Measurements from ENCODE around the gene RTN4IP1.

RTN4IP1 gene, protein sequence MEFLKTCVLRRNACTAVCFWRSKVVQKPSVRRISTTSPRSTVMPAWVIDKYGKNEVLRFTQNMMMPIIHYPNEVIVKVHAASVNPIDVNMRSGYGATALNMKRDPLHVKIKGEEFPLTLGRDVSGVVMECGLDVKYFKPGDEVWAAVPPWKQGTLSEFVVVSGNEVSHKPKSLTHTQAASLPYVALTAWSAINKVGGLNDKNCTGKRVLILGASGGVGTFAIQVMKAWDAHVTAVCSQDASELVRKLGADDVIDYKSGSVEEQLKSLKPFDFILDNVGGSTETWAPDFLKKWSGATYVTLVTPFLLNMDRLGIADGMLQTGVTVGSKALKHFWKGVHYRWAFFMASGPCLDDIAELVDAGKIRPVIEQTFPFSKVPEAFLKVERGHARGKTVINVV

DNA sequence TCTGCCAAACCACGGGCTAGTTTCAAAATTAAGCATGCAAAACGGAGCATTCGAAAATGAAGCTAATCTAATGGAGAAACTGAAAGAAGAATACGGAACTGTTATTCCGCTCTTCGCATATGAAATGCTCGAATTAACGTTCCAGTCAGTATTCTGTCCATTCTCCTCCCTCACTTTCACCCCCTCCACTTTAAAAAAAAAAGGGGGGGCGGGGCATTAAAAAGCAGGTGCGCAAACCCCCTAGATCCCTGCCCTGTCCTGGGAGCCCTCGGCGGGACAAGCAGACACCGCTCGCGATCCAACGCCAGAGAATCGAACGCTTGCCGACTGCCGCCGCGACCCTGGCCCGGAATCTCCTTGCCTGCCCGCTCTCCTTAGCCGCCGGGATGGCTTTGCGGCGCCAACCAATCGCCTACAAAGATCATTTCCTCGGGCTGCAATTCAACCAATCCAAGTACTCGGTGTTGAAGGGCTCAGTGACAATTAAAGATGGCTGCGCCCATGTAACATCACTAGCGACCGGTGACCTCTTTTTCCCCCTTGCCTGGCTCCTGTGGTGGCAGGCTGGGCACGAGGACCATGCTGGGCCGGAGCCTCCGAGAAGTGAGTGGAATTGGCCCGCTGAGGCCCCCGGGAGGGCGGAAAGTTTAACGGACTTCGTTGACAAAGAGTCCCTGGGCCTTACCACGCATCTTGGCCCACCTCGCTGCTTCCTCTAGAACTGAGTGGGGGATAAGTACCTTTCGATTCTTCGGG, at the start of gene RTN4IP1, which contains the start of gene QRSL1:
RTN4IP1 (minus strand) TSS at position 396 of the 756 bp plus-strand sequence. CDS start 477 bp downstream, outside the sequence.
QRSL1 (plus strand) TSS at position 476 of the 756 bp plus-strand sequence; CDS start at position 580, 104 bp downstream.
- in situ Hi-C loops (cut with HindIII; ENCODE audit: low pct_ligation_motif_present, low pct_unique_long_range_greater_than_20kb, low sequenced_read_pairs) = no loop called here
- DNase-seq = peak; percentile 90

DNA sequence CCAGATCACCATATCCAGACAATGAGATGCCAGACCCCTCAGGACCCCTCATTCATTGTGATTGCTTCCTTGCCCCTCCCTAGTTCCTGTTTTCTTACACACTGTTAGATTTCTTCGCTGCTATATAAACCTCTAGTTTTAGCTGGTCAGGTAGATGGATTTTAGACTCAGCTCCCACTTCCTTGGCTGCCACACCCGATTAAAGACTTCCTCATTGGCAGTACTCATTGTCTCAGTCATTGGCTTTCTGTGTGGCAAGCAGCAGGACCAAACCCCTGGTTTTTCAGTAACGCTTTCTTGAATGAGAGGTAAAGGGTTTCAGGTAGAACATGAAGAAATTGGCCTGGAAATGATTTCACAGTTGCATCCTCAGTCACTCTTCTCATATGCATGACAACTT, 48.0 kb upstream of the RTN4IP1 start:
- no peak for DNase-seq
- in situ Hi-C loops (cut with HindIII; ENCODE audit: low pct_ligation_motif_present, low pct_unique_long_range_greater_than_20kb, low sequenced_read_pairs) = no loop called here

DNA sequence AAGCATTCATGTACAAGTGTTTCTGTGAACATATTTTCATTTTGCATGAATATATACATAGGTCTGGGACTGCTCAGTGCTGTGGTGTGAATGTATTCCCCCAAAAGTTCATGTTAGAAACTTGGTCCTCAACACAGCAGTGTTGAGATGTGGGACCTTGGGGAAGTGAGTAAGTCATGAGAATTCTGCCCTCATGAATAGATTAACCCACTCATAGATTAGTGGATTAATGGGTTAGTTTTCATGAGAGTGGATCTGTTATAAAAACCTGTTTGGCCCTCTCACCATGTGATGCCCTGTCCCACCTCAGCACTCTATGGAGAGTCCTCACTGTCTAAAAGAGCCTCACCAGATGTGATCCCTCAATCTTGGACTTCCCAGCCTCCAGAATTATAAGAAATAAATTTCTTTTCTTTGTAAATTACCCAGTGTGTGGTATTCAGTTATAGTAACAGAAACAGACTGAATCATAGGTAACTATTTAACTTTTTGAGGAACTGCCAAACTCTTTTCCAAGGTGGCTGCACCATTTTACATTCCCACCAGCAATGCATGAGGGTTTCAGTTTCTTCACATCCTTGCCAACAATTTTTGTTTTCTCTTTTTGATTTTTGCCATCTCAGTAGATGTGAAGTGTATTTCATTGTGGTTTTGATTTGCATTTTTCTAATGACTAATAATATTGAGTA, 45.4 kb upstream of the RTN4IP1 start:
- peak; percentile 63 for DNase-seq
- in situ Hi-C loops (cut with HindIII; ENCODE audit: low pct_ligation_motif_present, low pct_unique_long_range_greater_than_20kb, low sequenced_read_pairs) = no loop called here

DNA sequence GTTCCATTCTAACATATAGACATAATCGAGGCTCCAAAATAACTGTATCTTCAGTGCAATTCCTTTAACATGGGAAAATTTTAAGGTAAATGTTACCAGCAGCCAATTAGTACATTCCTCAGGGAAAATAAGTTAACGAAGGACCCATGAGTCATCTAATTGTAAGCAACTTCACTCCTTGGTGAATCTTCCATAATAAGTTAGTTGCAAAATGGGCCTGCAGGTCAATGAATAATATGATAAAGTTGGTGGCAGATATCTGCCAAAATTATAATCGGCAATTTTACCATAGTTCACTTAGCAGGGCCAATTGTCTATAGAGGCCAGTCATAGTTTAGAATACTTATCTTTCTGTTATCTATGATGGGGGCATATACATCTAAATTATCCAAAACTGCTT, 42.4 kb upstream of the RTN4IP1 start:
- in situ Hi-C loops (cut with HindIII; ENCODE audit: low pct_ligation_motif_present, low pct_unique_long_range_greater_than_20kb, low sequenced_read_pairs) = no loop called here

DNA sequence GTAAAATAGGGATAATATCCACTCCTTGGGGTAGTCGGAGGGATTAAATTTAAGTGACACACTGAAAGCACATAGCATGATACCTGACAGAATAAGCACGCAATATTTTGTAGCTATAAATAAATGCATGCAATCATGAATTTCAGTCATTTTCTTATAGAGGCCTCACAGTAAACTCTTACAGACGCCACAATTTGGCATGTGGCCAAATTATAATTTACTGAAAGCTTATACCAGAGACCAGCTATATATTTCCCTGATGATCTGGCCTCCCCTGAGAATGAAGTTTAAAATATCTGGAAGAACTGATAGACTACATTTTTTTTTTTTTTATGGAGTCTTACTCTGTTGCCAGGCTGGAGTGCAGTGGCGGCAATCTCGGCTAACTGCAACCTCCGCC, 40.9 kb upstream of the RTN4IP1 start:
- no peak for DNase-seq
- in situ Hi-C loops (cut with HindIII; ENCODE audit: low pct_ligation_motif_present, low pct_unique_long_range_greater_than_20kb, low sequenced_read_pairs) = no loop called here

More for the DNA sequence above, 42.4 kb upstream of the RTN4IP1 start:
- no peak for DNase-seq

DNA sequence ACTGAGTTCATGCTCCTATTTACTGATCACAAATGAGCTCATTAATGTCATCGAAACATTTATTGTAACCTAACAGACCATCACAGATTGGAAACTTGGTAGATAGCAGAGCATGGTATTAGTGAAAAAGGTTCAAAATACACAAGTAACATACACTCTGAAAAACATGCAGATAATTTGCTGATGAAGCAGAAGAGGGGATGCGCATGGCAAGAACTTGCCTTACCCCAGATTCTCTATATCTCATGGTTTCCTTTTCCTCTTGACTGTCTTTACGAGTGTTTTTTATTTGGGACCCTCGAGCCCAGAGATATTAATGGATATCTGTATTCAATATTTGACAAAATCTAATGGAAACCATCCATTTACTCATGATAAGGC, 37.7 kb upstream of the RTN4IP1 start:
- in situ Hi-C loops (cut with HindIII; ENCODE audit: low pct_ligation_motif_present, low pct_unique_long_range_greater_than_20kb, low sequenced_read_pairs) = no loop called here
- no peak for DNase-seq

DNA sequence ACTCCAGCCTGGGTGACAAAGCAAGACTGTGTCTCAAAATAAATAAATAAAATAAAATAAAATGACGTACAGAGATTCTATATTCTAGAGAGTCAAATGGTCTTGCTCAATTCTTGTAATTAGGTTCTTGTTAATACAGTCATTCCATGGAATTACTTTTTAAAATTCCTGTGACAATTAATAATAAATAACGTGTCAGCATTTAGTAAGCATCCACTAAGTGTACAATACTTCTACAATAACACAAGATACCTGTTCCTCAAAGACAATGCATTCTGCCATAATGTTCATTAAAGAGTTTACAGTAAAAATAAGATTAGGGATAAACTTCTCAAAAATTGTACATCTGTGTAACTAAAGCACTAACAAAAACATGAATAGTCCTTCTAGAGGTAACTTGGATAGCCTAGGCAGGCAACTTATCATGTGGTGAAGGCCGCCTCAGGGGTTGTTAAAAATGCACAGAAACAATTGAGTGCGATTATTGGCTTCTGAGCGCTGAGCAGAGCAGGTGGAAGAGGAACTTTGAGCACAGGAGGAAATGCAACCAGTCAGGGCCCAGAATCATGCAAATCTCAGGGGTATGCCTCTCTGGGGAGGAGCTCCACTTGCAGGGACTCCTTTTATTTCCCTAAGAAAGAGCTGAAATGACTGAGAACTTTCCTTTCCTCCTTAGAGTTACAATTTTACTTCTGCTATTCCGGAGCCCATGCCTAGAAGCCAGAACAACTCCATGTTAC, 37.2 kb upstream of the RTN4IP1 start:
- no peak for DNase-seq
- in situ Hi-C loops (cut with HindIII; ENCODE audit: low pct_ligation_motif_present, low pct_unique_long_range_greater_than_20kb, low sequenced_read_pairs) = no loop called here

DNA sequence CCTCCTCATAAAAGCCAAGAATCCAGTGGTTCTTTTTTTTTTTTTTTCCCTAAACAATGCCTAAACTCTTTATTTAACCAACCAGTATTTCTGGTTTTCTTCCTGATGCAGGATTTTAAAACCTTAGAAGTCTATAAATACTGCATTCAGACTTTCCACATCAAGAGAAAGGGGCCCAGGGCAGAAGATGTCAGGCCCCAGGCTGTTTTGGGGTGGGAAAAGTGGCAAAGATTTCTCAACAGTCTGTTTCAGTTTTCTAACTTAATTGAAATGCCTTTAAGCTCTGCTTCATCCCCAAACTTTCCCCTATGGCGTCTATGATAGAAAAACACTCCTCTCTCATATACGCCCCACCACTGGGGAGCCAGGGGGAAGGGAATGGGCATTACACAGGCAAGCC, 33.2 kb upstream of the RTN4IP1 start:
- DNase-seq = no peak
- in situ Hi-C loops (cut with HindIII; ENCODE audit: low pct_ligation_motif_present, low pct_unique_long_range_greater_than_20kb, low sequenced_read_pairs) = no loop called here

DNA sequence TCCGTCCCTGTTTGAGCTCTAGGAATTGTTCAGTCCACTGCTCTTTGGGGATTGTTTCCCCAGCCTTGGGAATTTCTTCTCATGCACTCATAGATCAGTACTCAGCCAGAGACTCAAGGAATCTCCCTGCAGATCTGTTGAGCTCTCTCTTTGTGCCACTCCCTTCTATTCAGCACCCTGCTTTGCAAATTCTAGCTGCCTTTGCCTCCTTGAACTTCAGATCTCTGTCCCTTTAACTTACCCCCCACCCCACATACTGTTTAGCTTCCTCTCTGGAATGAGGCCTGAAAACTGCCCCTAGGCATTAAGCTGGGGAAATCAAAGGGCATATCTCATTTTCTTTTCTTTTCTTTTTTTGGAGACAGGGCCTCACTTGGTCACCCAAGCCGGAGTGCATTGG, 30.6 kb upstream of the RTN4IP1 start:
- in situ Hi-C loops (cut with HindIII; ENCODE audit: low pct_ligation_motif_present, low pct_unique_long_range_greater_than_20kb, low sequenced_read_pairs) = no loop called here
- no peak for DNase-seq

DNA sequence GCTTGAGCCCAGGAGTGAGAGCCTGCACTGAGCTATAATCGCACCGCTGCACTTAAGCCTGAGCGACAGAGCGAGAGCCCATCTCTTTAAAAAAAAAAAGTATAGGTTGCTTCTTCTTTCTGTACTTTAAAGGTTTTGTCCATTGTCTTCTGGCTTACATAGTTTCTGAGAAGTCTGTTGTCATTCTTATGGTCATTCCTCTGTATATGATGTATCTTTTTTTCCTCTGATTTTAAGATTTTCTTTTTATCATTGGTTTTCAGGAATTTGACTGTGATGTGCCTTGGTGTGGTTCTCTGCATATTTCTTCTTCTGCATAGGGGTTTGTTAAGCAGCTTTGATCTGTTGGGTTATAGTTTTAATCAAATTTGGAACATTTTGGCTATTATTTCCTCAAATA, 29.2 kb upstream of the RTN4IP1 start:
- peak; percentile 29 for DNase-seq
- in situ Hi-C loops (cut with HindIII; ENCODE audit: low pct_ligation_motif_present, low pct_unique_long_range_greater_than_20kb, low sequenced_read_pairs) = no loop called here

DNA sequence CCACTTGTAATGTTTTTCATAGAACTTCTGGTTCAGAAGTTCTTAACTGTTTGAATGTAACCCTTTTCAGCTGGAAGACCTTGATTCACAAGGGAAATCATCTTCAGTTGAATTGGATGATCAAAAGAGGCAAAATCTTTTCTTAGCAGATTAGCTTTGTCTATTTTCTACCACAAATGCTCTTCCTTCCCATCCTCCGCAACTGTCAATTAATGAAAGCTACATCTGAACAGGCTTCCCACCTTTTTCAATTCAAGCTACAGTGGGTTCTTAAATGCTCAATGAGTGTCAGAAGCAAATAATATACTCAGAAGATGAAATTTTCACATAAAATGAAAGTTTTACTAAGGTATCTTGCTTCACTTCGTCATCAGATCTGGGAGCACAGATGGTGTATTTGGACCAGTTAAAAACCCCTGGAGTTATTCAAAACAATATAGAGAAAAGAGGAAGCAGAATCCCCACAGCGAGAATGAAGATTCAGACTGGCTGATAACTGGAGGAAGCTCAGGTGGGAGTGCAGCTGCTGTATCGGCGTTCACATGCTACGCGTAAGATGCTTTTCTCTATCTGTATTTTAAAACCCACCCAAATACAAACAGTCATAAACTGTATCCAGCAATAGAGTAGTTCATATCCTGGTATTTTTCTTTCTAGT, 19.5 kb upstream of the RTN4IP1 start:
- in situ Hi-C loops (cut with HindIII; ENCODE audit: low pct_ligation_motif_present, low pct_unique_long_range_greater_than_20kb, low sequenced_read_pairs) = no loop called here

DNA sequence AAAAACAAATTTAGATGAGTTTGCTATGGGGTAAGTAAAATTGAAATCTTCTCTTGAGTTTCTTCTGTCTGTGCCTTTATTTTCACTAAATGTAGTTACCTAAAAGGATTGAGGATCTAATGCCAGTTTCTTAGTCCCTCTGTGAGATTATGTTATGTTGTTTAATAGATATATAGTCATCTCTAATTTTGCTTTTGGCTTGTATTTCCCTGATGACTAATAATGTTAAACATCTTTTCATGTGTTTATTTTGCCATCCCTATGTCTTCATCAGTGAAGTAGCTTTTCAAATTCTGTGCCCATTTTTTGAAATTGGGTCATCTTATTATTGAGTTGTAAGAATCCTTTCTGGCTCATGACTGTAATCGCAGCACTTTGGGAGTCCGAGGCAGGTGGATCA, 13.8 kb upstream of the RTN4IP1 start:
- in situ Hi-C loops (cut with HindIII; ENCODE audit: low pct_ligation_motif_present, low pct_unique_long_range_greater_than_20kb, low sequenced_read_pairs) = no loop called here
- DNase-seq = no peak

More for the DNA sequence above, 19.5 kb upstream of the RTN4IP1 start:
- no peak for DNase-seq

DNA sequence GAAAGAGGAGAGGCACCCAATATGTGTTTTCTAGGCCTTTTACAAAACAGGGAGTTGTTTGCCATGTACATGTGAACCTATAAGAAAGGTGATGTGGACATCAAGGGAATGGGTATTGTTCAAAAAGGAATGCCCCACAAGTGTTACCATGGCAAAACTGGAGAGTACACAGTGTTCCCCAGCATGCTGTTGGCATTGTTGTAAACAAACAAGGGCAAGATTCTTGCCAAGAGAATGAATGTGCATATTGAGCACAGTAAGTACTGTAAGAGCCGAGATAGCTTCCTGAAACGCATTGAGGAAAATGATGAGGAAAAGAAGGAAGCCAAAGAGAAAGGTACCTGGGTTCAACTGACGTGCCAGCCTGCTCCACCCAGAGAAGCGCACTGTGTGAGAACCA, 13.2 kb upstream of the RTN4IP1 start:
- in situ Hi-C loops (cut with HindIII; ENCODE audit: low pct_ligation_motif_present, low pct_unique_long_range_greater_than_20kb, low sequenced_read_pairs) = no loop called here
- no peak for DNase-seq

DNA sequence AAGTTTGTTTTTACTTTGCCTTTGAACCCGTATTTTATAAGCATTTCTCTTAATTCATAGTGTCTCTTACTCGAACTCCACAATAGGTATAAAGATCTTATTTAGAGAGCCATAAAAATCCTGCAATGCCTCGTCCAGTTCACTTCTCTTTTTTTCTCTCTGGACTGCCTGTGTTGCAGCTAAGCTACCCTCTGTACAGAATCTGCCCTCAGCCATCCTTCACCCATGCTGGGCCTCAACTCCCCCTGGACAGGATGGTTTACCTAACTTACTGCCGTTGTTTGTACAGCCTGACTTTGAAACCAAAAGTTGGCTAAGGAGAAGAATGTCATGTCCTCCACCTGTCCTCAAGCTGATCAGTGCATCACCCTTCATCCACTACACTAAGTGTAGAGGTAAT, 10.5 kb upstream of the RTN4IP1 start:
- DNase-seq = no peak
- in situ Hi-C loops (cut with HindIII; ENCODE audit: low pct_ligation_motif_present, low pct_unique_long_range_greater_than_20kb, low sequenced_read_pairs) = no loop called here

DNA sequence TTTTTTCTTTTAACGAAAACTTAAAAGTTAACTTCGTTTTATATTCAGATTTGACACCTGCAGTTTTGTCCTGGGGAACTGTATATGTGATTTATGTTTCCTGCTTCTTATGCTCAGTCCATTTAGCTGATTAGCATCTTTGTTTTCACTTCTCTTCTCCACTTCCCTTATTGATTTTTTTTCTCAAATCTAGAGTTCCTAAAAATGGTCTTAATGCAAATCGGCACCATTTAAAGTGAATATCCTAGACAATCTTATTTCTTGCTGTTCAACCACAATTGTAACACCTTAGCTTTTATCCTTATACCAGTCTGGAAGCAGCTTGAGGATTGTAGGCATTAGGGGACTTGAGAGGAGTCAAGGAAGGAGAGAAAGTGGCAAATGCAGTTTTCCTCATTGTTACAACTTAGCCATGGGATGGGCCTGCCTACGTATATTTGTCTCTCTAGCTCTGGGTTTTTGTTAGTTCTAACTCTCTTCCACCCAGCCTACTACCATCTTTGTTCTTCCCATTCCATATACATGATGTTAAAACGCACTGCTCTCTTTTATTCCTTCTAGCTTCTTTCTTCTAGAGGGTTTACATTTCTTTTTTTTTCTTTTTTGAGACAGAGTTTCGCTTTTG, 8.5 kb upstream of the RTN4IP1 start:
- in situ Hi-C loops (cut with HindIII; ENCODE audit: low pct_ligation_motif_present, low pct_unique_long_range_greater_than_20kb, low sequenced_read_pairs) = no loop called here
- DNase-seq = no peak

DNA sequence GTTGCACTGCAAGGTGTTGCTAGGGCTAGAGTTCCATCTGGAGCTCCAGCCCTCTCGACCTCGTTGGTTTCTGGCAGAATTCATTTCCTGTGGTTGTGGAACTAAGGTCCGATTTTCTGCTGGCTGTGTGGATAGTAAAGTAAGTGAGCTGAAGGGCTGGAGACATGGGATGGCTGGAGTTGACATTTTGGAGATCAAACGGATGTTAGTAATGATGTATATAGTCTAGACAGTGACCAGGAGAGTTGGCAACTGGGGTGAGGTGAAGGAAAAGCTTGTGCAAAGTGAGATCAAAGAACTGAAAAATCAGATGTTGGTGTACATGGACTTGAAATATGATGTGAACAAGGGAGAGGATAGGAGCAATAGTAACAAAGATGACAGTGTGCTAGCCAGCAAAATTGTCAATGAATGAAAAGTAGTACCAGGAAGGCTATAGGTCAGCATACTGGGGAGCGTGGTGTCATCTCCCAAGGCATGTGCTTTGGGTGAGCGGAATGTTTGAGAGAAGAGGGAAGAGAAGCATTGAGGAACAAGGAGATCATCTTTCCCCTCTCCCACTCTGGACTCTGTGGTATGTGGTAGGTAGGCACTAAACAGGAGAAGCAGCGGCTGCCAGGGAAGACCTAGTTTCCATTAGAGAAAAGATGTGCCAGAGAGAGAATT, 7.9 kb upstream of the RTN4IP1 start:
- no peak for DNase-seq
- in situ Hi-C loops (cut with HindIII; ENCODE audit: low pct_ligation_motif_present, low pct_unique_long_range_greater_than_20kb, low sequenced_read_pairs) = no loop called here

DNA sequence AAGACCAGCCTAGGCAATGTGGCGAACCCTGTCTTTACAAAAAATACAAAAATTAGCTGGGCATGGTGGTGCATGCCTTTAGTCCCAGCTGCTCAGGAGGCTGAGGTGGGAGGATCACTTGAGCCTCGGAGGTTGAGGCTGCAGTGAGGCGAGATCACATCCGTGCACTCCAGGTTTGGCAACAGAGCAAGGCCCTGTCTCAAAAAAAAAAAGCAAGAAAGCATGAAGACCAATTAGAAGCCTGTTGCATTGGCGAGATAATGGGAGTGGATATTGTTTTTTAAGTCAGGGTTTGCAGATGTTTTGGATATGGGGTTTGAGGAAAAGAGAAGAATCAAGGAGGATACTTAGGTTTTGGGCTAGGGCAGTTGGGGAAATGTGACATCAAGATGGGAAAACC, 5.3 kb upstream of the RTN4IP1 start:
- DNase-seq = no peak
- in situ Hi-C loops (cut with HindIII; ENCODE audit: low pct_ligation_motif_present, low pct_unique_long_range_greater_than_20kb, low sequenced_read_pairs) = no loop called here

Measured in ACHN (cell line).